OCI-M2 (cell line): Measurements from ENCODE around the gene GPNMB.
"Not testable (repeated sequence)": the region's sequence is repeated elsewhere in the genome, so short reads cannot be mapped to it uniquely, and the experiment has no call there.

Experiments used
- DNase-seq: peaks from one replicate; lab custom pipeline; 2025; ENCODE audit not compliant: unreplicated experiment; lab: John Stamatoyannopoulos, UW

The GPNMB gene

DNA sequence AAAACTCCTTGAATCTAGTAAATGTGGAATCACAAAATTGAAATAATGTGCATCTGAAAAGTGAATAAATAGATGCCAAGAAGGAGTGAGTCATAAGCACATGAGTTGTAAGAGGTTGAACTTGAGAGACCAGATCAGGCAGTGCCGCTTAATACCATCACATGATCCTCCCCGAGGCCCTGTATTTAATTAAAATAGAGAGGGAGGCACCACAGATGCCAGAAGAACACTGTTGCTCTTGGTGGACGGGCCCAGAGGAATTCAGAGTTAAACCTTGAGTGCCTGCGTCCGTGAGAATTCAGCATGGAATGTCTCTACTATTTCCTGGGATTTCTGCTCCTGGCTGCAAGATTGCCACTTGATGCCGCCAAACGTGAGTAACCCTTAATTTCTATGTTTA lies at the start of gene GPNMB:
Gene GPNMB, plus strand, starts transcription at position 221 of the 400 bp plus-strand sequence. Its CDS starts 83 bp downstream, at position 304.
- DNase-seq = no peak

DNA sequence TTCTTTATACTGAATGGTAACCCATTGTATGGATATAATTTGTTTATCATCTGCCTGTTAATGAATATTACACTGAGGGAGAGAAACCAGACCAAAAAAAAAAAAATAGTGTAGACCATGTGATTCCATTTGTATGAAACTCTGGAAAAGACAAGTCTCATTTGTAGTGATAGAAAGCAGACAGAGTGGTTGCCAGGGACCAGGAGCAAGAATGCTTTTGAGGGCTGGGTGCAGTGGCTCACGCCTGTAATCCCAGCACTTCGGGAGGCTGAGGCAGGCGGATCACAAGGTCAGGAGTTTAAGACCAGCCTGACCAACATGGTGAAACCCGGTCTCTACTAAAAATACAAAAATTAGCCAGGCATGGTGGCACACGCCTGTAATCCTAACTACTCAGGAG lies 48.8 kb upstream of the GPNMB start:
- DNase-seq = not testable (repeated sequence)

DNA sequence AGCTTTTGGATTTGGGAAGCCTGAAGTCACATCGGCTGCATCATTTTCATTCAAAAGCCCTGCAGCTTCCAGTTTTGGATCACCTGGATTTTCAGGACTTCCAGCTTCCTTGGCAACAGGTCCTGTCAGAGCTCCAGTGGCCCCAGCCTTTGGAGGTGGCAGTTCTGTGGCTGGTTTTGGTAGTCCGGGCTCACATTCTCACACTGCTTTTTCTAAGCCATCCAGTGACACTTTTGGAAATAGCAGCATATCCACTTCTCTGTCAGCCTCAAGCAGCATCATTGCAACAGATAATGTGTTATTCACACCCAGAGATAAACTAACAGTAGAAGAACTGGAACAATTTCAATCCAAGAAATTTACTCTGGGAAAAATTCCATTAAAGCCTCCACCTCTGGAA lies 46.2 kb upstream of the GPNMB start:
- no peak for DNase-seq

DNA sequence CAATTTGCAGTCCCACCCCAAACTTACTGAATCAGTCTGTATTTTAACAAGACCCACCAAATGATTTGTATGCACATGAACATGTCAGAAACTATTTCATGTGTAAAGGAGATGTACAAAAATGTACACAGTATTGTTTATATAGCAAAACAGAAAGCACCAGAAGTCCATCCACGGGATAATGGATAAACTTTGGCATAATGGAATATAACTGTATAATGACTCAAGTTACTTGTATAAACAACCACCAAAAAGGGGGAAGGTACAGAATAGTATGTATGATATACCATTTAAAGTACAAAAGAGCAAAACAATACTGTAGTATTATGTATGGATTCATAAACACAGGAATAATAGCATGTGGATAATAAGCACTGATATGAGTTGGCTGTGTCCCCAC lies 42.3 kb upstream of the GPNMB start:
- DNase-seq = no peak

DNA sequence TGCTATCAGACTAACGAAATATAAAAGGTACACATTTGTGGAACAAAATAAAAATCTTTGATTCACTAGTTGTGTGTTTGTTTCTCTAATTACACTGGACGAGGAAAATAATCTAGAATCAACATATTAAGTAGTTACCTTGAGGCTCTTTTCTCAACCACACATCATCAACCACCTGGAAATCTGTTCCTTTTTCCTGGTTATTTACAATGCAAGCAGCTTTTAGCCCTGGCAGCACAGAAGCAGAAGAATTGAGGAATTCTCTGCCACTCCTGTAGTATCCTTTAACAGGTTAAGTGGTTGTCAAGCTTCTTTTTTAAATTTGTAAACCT lies 41.0 kb upstream of the GPNMB start:
- no peak for DNase-seq

DNA sequence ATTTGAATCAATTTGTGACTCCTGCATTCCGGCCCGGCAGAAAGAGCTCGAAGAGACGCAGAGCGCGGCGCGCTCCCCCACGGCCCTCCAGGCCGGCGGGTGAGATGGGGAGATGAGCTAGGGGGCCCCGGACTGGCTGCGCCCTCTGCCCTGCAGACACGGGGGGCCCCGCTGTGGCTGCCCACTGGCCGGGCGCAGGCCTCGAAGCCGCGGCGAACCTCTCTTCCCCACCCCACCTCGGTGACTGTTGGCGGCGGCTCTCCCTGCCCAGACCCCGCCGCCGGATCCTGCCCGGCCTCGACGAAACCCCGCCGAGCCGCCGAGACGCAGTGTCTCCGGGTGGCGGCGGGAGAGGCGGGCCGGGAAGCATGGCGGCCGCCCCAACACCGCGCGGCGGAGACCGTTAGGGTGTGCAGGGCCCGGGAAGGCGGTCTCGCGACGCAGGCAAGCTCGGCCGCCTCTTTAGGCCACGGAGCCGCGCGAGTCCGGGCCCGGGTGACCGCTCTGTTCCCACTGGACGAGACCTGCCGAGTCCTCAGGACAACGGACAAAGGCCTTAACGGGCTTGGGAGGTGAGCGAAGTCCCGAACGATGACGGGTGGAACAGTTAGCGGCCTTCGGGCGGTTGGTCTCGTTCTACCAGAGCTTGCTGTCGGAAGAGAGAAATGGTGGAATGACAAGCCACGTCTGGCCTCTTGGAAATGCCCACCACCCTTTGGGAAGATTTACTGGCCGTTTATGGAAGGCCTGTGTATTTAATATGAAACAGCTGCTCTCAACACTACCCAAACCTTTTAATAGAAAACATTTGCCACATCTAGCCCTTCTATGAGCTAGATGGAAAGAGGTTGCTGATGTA lies 40.4 kb upstream of the GPNMB start:
- DNase-seq = no peak

DNA sequence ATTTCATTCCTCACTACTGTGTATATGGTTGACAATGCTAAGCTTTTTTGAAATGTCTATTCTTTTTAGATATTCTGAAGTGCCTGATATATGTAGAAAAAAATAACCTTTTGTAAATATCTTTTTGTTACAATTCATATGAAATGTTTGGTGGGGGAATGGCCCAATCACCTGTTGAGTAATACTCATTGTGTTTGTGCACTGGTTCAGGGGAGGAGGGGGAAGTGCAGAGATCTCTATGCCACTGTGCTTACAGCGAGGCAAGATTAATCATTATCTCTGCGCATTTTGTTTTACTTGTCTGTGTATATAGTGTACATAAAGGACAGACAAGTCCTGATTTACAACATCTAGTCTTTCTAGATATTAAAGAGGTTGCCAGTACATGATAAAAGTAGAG lies 39.6 kb upstream of the GPNMB start:
- DNase-seq = no peak

DNA sequence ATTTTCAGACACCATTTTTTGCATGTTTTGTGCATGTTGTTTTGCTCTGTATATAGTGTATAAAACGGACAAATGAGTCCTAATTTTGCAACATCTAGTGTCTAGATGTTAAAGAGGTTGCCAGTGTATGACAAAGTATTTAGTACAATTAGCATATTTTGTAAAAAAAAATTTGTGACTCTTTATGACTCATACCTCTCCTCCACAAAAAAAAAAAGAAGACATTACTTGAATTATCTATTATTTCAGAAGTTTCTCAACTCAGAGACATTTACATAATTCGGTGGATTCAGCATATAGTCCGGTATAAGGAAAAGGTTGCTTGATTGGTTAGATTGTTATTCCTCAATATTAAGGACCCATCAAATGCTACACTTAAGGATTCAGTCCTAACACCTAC lies 38.7 kb upstream of the GPNMB start:
- DNase-seq = no peak

DNA sequence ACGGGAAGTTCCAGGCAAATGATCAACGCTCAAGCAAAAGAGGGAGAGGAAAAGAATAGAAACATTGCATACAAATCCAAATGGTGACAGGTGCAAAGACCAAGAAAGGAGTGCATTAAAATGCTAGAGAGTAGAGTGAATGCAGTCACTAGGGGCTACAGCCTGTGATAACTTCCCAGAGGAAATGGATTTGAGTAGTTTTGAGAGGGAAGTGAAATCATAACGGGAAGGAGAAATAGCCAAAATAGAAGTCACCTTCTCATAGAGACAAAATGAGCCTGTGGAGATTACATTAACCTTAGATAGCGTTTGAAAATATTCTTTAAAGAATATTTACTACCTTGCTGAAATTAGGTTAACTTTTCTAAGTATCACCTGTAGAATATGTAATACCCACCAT lies 38.3 kb upstream of the GPNMB start:
- no peak for DNase-seq

DNA sequence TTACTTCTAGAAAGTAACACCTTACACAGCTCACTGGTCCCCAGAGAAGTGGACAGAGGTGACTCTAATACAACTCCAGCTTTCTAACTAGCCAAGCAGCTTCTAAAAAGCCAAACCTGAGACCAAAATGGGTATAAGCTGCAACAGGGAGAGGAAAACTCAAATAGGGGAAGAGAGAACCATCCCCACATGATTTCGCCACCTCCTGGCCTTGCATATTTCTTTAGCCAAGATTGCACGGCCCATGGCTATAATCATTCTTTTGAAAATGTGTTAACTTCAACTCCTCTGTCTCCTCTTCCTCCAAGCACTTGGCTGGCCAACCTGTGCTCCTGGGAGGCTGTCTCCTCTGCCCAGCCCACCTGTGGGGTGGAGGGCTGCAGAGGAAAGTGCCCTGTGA lies 36.1 kb upstream of the GPNMB start:
- DNase-seq = no peak

DNA sequence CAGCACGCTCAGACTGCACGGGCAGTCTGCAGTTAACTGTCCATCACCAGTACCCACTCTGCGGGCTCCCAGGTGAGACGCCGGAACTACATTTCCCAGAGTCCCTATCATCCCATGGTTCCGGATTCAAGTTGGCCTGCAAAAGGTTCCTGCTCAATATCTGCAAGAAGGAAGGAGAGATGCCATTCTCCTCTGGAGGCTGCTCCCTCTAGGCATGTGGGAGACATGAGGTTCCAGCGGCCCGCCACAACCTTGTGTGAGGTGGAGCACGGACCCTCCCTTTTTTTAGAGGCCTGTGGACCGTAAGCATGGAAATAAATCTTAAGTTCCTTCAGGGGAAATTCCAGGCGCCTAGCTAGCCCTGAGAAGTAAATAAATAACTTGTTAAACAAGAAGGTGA lies 35.0 kb upstream of the GPNMB start:
- DNase-seq = no peak

DNA sequence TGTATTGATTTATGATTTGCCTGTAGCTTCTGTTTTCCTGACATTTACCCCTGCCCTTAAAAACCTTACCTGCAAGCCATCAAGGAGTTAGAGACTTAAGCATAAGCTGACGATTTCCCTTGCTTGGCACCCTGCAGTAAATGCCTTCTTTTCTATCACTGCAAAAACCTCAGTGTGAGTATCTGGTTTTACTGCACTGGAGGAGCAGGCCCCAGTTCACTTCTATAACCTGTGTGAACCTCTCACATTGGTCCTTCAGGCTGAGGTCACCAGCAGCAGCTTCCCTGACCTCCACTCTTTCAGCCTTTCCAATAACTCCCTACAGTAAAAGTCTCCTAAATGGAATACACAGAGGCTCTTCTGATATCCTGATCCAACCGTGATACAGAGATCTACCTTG lies 34.2 kb upstream of the GPNMB start:
- no peak for DNase-seq

DNA sequence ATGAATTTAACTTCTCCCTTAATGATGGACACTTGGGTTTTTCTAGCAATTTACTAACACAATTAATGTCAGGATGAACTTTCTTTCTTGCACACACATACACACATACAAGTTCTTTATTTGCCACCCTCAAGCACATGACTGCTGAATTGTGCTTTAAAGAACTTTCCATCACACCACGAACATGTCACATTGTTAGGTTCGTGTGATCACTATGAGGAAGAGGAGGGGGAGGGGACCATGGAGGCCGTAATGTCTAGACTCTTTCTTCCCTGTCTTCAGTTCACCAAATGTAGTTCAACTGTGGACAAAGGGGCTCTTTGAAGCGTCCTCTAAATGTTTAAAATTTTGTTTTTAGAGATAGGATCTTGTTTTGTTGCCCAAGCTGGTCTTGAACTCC lies 33.7 kb upstream of the GPNMB start:
- no peak for DNase-seq

DNA sequence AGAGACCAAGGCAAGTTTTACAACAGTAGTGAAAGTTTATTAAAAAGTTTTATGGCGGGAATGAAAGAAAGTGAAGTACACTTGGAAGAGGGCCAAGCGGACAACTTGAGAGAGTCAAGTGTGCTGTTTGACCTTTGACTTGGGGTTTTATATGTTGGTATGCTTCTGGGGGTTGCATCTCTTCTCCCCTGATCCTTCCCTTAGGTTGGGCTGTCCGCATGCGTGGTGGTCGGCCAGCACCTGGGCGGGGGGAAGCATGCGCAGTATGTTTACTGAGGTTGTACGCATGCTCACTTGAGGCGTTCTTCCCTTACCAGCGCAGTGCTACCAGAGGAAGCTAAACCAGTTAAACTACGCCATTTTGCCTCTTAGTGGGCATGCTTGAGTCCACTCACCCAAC lies 32.8 kb upstream of the GPNMB start:
- no peak for DNase-seq

DNA sequence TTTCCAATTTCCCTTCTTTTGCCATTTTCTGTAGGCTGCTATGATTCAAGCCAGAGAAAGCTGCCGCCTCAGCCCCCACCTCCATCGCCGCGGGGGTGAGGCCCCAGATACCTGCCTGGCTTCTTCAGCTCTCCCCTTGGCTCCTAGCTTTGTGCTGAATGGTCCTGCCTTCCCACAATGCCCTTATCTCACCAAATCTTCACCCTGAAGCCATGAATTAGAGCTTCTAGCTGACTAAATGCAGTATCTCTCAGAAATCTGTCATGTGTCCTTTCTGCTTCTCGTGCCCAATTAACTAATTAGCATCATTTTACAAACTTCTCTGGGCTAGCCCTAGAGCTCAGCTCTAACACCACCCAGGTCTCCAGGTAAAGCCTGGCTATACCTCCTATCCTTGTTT lies 32.2 kb upstream of the GPNMB start:
- DNase-seq = no peak

DNA sequence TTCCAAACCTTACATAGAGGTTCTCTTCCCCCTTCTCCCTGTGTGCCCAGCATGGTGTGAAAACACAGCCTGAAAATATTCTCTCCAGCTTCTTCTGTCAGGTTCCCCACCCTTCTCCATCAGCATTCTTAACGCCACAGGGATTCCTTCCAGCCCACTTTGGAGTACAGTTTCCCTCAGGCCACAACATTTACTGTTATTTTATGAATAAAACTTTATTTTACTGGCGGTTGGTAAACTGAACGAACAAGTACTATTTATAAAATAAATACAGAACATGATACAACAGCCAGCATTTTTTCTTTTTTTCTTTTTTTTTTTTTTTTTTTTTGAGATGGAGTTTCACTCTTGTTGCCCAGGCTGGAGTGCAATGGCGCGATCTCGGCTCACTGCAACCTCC lies 31.6 kb upstream of the GPNMB start:
- no peak for DNase-seq

DNA sequence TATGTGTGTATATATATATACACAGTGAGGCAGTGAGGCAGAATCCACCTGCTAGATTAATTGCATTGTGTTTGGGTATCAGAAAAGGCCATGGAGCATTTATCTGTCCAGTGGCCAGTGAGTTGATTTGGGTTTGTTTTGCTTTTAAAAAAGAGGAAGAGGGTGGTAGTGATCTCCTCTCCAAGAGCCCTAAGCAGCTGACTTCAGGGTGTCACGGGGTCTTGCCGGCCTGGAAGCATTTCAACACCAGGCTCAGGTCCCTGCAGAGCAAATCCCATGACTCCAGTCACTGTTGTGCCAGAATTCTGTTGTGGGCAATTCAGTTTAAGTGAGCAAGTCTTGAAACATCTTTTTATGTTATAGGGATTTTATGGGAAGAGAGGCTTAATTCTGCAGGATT lies 30.6 kb upstream of the GPNMB start:
- DNase-seq = no peak

DNA sequence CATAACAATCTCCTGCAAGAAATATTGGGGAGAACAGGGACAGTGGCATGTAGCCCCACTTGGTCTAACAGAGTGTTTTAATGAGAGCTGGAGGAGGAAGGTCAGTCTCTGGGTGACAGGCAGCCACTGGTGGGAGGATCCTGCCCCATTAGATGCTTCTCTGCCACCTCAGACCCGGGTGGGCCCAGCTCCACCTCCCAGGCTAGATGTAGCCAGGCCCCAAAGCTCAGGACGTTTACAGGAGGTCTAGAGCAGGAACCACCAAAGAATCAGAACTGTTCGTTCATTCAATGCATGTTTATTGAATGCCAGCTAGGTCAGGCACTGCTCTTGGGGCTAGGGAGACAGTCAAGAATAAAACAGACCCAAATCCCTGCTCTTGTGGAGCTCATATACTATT lies 28.4 kb upstream of the GPNMB start:
- DNase-seq = no peak

DNA sequence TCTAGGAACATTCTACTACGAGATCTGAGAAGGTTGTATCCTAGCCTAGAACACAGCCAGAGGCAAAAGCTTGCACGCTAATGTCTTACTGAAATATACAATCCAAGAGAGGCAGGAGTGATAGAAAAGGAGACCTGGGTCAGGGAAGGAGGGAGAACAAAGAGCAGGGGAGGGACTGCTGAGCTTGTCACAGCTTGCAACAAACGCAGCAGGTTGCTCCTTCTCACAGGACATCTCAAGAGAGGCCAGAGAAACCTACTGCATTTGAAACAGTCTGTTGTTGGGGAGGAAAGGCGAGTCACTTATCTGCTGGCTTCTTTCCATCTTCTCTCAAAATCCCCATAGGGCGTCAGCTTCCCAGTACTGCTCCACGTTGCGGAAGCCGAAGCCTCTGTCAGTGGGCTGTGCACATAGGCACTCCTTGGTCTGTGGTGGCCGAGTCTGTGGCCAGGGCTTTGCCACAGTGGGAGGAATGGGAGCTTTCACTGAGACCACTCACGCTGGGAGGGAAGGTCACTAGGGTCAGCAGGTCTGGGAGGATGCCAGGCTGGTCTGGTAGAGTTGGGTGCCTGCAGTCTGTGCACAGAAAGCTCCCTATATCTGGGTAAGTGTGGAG lies 25.8 kb upstream of the GPNMB start:
- DNase-seq = no peak

DNA sequence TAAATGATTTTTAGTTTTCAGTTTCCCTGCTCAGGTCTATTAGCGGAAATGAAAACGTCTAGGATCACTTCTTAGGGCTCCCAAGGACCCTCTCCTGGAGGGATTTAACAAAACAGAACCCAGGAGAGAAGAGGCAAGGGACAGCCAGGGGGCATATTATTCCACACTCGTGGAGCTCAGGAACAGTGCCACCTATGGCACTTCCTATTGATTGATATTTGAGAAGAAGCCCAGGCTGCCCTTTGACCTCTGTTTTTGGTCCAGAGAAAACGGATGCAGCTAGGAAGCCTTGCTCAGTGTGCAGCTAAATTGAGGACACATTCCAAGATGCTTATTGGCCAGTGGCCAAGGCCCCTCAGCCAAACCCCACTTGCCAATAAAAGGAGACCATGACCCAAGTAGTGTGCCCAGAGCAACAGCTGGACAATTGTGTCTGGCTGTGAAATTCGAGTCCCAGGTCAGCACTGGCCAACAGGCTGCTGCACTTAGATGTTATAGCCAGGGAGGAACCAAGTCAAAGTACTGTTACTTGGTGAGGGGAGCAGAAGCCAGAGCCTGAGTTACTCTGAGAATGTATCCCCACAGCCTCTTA lies 24.0 kb upstream of the GPNMB start:
- DNase-seq = no peak

DNA sequence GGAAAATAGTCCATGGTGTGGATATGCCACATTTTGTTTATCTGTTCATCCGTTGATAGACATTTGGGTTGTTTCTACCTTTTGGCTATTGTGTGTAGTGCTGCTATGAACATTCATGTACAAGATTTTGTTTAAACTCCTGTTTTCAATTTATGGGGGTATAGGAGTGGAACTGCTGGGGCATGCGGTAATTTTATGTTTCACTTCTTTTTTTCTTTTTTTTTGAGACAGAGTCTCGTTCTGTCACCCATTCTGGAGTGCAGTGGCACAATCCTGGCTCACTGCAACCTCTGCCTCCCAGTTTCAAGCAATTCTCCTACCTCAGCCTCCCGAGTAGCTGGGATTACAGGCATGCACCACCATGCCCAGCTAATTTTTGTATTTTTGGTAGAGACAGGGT lies 22.2 kb upstream of the GPNMB start:
- DNase-seq = not testable (repeated sequence)

DNA sequence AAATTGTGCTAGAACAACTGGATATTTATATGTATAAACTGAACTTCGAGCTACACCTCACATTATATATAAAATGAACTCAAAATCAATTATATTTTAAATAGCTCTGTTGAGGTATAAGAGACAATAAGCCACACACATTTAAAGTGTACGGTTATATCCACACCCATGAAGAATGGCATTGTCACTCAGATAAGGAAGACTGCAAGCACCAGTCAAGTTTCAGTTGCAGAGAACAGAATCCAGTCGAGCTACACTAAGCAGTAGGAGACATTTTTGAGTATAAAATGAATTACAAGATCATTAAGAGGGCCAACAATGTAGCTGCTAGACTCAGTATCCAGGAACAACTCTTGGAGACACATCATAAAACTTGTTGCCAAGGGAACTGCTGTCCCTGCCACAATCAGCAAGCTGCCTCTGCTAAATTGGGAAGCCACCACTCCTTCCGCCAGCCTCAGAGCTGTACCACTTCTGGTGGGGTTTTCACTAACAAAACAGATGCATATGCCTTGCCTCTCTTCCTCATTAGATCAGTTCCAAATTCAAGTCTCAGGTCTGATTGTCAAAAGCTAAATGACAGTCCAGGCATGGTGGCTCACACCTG lies 19.6 kb upstream of the GPNMB start:
- DNase-seq = no peak
